Measurements from ENCODE around the gene VPS33B. TPM values are rescaled to one million over a fixed set of nuclear protein-coding genes. Genes with fewer than 3 reads are reported as not detected.

The VPS33B gene
- total and polyA plus RNA-seq, 2 of the 8 experiments (the other 6 are each of a cell fraction or from before 2014, with no cell fraction given): 11.8 to 17.3 TPM

DNA sequence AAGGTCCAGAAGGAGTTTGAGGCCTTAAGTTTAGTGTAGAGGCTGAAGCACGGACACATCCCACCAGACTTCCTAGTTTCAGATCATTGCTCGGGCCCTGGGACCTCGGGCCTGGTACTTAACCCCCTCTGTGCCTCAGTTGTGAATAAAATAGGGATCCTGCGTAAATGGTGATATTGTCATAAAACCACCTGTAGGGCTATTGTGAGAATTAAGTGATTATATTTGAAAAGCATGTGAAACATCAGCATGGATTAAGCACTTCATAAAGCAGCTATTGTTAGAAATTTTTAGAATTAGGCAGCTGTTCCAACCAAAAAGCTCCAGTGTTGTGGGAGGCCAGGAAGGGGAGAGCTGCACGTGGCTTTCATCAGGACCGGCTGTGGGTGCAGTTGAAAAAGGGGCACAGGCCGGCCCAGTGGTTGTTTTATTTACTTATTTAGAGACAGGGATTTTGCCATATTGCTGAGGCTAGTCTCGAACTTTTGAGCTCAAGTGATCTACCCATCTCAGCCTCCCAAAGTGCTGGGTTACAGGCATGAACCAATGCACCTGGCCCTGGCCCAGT lies 63.3 kb downstream of the VPS33B start (continued):
- TF ChIP-seq CEBPB (IDR thresholded peaks at IDR 0.05; ENCODE audit: low read depth, low read length) (no peak), SUZ12 (IDR thresholded peaks at IDR 0.05; ENCODE audit: low read length) (no peak), NRF1 (IDR thresholded peaks at IDR 0.05; ENCODE audit: low read depth, low read length) (no peak), BCL11A (IDR thresholded peaks at IDR 0.05; ENCODE audit: low read depth in 2 of 2, low read length in 2 of 2) (no peak)

Measured in H1 (cell line).